ENCODE results near the gene LRP1B.

GRCh38 chr2:141591787-141592186 is 539.0 kb downstream of the LRP1B start:
- TF ChIP-seq CTCF (conservative IDR thresholded peaks at IDR 0.05; ENCODE audit: low read length) (no peak), EZH2phosphoT487 (IDR thresholded peaks at IDR 0.05; ENCODE audit: borderline replicate concordance) (no peak)
